MCF 10A (cell line): ENCODE results near the gene SLC5A6. TPM values are rescaled to one million over a fixed set of nuclear protein-coding genes. Genes with fewer than 3 reads are reported as not detected.
"Not testable (repeated sequence)": the region's sequence is repeated elsewhere in the genome, so short reads cannot be mapped to it uniquely, and the experiment has no call there.

Experiments
- BruUV-seq: library from RNA; stranded (reverse); fragments of 400-500 nt; replicated peaks from 2 replicates; lab custom pipeline; 2021; lab: Mats Ljungman, UMichigan
- CTCF ChIA-PET: fragments of 300-600 bp; sonication (Branson Sonifier 250); formaldehyde crosslinking; extraction: SDS; loops from one replicate; lab custom pipeline; 2021; ENCODE audit warnings: antibody characterized with exemption, inconsistent platforms; lab: Yijun Ruan, JAX
- POLR2A ChIA-PET: fragments of 300-600, 350-650 bp; sonication (Branson Sonifier 250); formaldehyde crosslinking; extraction: SDS; loops from one replicate; lab custom pipeline; 2020; ENCODE audit warnings: antibody characterized with exemption, inconsistent platforms; lab: Yijun Ruan, JAX
- DNase-seq: peaks from one replicate; pipeline ENCODE4 v3.0.0-alpha.2; 2018; ENCODE audit not compliant: unreplicated experiment
- H3K27ac Mint-ChIP-seq: one replicate; pipeline ENCODE4 v1.8.0; 2022; ENCODE audit warnings: mild to moderate bottlenecking, low read depth, mixed read lengths; ENCODE audit not compliant: unreplicated experiment
- H3K27me3 Mint-ChIP-seq: one replicate; pipeline ENCODE4 v1.8.0; 2022; ENCODE audit warnings: mixed read lengths; ENCODE audit not compliant: insufficient read depth, unreplicated experiment
- H3K36me3 Mint-ChIP-seq: one replicate; pipeline ENCODE4 v1.8.0; 2022; ENCODE audit warnings: mild to moderate bottlenecking, moderate library complexity, mixed read lengths; ENCODE audit not compliant: insufficient read depth, unreplicated experiment
- H3K4me1 Mint-ChIP-seq: one replicate; pipeline ENCODE4 v1.8.0; 2022; ENCODE audit warnings: mixed read lengths; ENCODE audit not compliant: insufficient read depth, unreplicated experiment
- H3K4me3 Mint-ChIP-seq: one replicate; pipeline ENCODE4 v1.8.0; 2022; ENCODE audit warnings: mild to moderate bottlenecking, moderate library complexity, mixed read lengths; ENCODE audit not compliant: unreplicated experiment
- H3K9me3 Mint-ChIP-seq: one replicate; pipeline ENCODE4 v1.8.0; 2022; ENCODE audit warnings: mixed read lengths; ENCODE audit not compliant: unreplicated experiment
- intact Hi-C: fragments of 100-400 bp; cut with micrococcal nuclease; formaldehyde crosslinking; loops from 2 replicates; pipeline ENCODE4 v1.14.1; 2022
- total RNA-seq: library from RNA; stranded (reverse); gene quantifications from 2 replicates; pipeline ENCODE4 v1.2.3, GENCODE V29; 2022
- TF ChIP-seq, protein P1 (sequence below): fragments of 200-600 bp; IDR thresholded peaks from one replicate; pipeline ENCODE4 v1.8.0; 2022; ENCODE audit warnings: antibody characterized with exemption, mild to moderate bottlenecking; ENCODE audit not compliant: unreplicated experiment

Gene SLC5A6
- total RNA-seq, 1 experiment from 2014 or later, result 25.9 TPM

DNA sequence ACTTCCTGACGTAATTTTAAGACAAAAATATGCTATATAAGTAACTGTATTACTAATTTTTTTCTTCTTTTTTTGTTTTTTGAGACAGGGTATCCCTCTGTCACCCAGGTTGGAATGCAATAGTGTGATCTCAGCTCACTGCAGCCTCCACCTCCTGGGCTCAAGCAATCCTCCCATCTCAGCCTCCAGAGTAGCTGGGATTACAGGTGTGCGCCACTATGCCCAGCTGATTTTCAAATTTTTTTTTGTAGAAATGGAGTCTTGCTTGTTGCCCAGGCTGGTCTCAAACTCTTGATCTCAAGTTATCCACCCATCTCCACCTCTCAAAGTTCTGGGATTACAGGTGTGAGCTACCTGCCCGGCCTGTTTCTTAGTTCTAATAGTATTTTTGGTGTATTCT lies 33.6 kb downstream of the SLC5A6 start:
- Mint-ChIP-seq H3K4me1 (peaks cover 6% of the 10 kb centered on the region), H3K9me3 (no peaks in the 10 kb centered on the region), H3K4me3 (no peak overlapping the region), H3K36me3 (no peaks in the 10 kb centered on the region), H3K27ac (no peak overlapping the region), H3K27me3 (no peaks in the 10 kb centered on the region)
- BruUV-seq, result no TSS peak
- intact Hi-C loops, result no loop called here
- ChIA-PET POLR2A (interaction anchor here (0.6 kb wide), 1 partner anchor 44 kb away, joined by 3 read pairs; no protein-coding TSS in a partner anchor), CTCF (interaction anchor here (0.7 to 1.5 kb wide), 2 partner anchors 9 to 125 kb away, joined by 3 to 7 read pairs; no protein-coding TSS in a partner anchor)
- no peak for DNase-seq
- TF ChIP-seq, protein P1, sequence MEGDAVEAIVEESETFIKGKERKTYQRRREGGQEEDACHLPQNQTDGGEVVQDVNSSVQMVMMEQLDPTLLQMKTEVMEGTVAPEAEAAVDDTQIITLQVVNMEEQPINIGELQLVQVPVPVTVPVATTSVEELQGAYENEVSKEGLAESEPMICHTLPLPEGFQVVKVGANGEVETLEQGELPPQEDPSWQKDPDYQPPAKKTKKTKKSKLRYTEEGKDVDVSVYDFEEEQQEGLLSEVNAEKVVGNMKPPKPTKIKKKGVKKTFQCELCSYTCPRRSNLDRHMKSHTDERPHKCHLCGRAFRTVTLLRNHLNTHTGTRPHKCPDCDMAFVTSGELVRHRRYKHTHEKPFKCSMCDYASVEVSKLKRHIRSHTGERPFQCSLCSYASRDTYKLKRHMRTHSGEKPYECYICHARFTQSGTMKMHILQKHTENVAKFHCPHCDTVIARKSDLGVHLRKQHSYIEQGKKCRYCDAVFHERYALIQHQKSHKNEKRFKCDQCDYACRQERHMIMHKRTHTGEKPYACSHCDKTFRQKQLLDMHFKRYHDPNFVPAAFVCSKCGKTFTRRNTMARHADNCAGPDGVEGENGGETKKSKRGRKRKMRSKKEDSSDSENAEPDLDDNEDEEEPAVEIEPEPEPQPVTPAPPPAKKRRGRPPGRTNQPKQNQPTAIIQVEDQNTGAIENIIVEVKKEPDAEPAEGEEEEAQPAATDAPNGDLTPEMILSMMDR, result no peak

DNA sequence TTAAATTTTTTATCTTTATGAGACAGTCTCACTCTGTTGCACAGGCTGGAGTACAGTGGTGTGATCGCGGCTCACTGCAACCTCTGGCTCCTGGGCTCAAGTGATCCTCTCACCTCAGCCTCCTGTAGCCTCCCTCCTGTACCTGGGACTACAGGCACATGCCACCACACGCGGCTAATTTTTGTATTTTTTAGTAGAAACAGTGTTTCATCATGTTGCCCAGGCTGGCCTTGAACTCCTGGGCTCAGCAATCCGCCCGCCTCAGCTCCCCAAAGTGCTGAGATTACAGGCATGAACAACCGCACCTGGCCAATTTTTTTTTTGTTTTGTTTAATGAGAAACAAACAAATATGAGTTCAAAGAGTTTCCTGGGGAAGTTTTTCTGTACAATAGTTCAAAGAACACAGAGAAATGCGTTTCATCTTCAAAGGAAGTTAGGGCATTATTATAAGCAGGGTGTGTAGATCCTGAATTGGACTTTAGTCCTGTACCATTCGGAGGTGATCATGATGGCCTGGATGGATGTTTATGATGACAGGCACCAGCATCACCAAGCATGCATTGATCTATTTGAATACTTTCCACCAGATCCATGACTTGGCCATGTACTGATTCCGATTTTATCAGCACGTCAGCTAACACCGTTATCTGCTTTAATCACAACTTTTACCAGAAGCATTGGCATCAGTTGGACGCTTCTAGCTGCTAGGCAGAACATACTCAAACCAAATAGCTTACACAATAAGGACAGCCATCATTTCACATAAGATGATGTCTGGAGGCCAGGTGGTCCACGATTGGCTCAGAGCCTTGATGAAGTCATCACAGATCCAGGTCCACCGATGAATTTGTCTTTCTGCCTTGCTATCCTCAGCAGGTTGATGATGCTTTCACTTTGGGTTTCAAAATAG lies 34.4 kb downstream of the SLC5A6 start:
- no peak overlapping the region for H3K27ac Mint-ChIP-seq
- peaks cover 6% of the 10 kb centered on the region for H3K4me1 Mint-ChIP-seq
- no peak overlapping the region for H3K4me3 Mint-ChIP-seq
- TF ChIP-seq, protein P1, result no peak
- ChIA-PET POLR2A (interaction anchor here (0.6 kb wide), 1 partner anchor 45 kb away, joined by 3 read pairs; no protein-coding TSS in a partner anchor), CTCF (interaction anchor here (0.5 to 1.5 kb wide), 5 partner anchors 8 to 133 kb away, joined by 3 to 7 read pairs (median 3); no protein-coding TSS in a partner anchor)
- H3K36me3 Mint-ChIP-seq, result no peaks in the 10 kb centered on the region
- DNase-seq, result no peak
- intact Hi-C loops, result no loop called here
- H3K27me3 Mint-ChIP-seq, result no peaks in the 10 kb centered on the region
- no peaks in the 10 kb centered on the region for H3K9me3 Mint-ChIP-seq
- BruUV-seq, result no TSS peak

DNA sequence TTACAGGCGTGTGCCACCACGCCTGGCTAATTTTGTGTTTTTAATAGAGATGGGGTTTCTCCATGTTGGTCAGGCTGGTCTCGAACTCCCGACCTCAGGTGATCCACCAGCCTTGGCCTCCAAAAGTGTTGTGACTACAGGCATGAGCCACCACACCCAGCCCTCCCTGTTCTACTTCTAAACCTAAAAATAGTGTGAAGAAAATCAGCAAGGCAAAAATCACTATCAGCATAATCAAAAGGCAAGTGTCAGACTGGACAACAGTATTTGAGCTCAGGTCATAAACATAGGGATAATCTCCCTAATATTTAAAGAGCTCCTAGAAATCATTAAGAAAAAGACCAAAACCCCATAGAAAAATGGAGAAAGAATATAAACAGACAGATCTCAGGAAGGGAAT lies 36.3 kb downstream of the SLC5A6 start:
- POLR2A ChIA-PET, intact Hi-C loops, H3K36me3 Mint-ChIP-seq, H3K27me3 Mint-ChIP-seq, H3K4me1 Mint-ChIP-seq, H3K4me3 Mint-ChIP-seq, H3K27ac Mint-ChIP-seq, DNase-seq, H3K9me3 Mint-ChIP-seq, BruUV-seq: not testable (repeated sequence)
- CTCF ChIA-PET, result interaction anchor here (0.6 to 1.0 kb wide), 4 partner anchors 30 to 253 kb away, joined by 3 to 4 read pairs (median 3); no protein-coding TSS in a partner anchor

DNA sequence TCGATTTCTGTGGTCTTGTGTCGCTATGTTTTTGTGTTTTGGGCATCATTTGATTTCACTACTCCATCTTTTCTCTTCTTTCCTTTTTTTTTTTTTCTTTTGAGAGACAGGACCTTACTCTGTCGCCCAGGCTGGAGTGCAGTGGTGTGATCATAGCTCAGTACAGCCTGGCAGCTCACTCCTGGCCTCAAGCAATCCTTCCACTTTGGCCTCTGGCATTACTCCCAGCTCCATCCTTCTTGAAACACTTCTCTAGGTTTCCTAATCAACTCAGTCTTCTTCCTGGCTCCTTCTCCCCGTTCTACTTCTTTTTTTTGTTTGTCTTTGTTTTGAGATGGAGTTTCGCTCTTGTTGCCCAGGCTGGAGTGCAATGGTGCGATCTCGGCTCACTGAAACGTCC lies 36.7 kb downstream of the SLC5A6 start:
- POLR2A ChIA-PET, result interaction anchor here (0.6 kb wide), 1 partner anchor 18 kb away, joined by 3 read pairs; no protein-coding TSS in a partner anchor
- intact Hi-C loops, result no loop called here
- H3K27me3 Mint-ChIP-seq, result no peaks in the 10 kb centered on the region

More for the DNA sequence above, 36.7 kb downstream of the SLC5A6 start:
- Mint-ChIP-seq H3K9me3 (no peaks in the 10 kb centered on the region), H3K27ac (no peak overlapping the region), H3K4me3 (no peak overlapping the region), H3K36me3 (no peaks in the 10 kb centered on the region), H3K4me1 (peaks cover 7% of the 10 kb centered on the region)
- CTCF ChIA-PET, result interaction anchor here (0.6 to 1.0 kb wide), 4 partner anchors 31 to 254 kb away, joined by 3 to 4 read pairs (median 3); no protein-coding TSS in a partner anchor
- BruUV-seq, result no TSS peak
- DNase-seq, result no peak
- TF ChIP-seq, protein P1, result no peak
